Testis (tissue), 2 donors: ENCODE data around the gene MYBPC3.

Source experiments
- POLR2A ChIP-seq: fragments of 450-650 bp; IDR thresholded peaks from one replicate; pipeline ENCODE4 v1.6.1; 2017; ENCODE audit warnings: antibody characterized with exemption, mild to moderate bottlenecking, moderate library complexity
- TF ChIP-seq, protein P1 (sequence below), 3 experiments: fragments of 450-650 bp in 2 of 3; fragments of 200-600 bp in 1 of 3; sonication (generic) in 1 of 3; IDR thresholded peaks; one replicate each; pipeline ENCODE4 v1.5.1; 2016 to 2019; ENCODE audit warnings: antibody characterized with exemption in 3 of 3, mild to moderate bottlenecking in 2 of 3, moderate library complexity in 1 of 3

DNA sequence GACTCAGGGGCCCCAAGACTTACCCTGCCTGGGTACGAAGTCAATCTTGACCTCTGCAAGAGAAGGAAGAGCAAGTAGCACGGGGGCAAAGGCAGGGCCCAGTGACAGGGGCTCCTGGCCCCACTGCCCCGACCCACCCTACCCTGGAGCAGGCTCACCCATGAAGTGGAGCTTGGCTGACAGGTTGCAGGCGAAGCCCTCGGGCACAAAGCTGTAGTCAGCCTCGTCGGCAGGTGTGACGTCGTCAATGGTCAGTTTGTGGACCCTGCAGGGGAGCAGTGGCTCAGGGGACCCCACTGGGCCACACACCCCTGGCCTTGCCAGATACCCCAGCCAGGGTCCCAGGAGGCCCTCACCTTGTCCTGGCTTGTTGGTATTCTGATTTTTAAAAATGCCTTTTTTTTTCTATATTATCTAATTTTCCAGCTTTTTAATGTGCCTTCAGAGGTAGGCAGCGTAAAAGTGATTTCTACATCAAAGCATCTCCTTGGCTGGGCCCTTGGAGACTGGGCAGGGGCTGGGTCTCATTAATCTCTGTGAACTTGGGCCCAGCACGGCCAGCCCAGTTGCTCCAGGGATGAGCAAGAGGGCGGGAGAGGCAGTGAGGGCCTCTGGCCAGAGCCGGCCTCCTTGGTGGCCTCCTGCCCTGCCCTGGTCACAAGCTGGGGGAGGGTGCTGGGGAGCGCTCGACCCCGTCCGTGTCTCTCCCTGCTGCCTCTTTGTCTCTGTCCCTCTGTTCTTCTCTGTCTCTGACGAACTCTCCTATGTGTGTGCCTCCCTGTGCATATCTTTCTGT lies 11.3 kb downstream of the MYBPC3 start:
- no peak for TF ChIP-seq POLR2A
- TF ChIP-seq, protein P1, sequence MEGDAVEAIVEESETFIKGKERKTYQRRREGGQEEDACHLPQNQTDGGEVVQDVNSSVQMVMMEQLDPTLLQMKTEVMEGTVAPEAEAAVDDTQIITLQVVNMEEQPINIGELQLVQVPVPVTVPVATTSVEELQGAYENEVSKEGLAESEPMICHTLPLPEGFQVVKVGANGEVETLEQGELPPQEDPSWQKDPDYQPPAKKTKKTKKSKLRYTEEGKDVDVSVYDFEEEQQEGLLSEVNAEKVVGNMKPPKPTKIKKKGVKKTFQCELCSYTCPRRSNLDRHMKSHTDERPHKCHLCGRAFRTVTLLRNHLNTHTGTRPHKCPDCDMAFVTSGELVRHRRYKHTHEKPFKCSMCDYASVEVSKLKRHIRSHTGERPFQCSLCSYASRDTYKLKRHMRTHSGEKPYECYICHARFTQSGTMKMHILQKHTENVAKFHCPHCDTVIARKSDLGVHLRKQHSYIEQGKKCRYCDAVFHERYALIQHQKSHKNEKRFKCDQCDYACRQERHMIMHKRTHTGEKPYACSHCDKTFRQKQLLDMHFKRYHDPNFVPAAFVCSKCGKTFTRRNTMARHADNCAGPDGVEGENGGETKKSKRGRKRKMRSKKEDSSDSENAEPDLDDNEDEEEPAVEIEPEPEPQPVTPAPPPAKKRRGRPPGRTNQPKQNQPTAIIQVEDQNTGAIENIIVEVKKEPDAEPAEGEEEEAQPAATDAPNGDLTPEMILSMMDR (IDR thresholded peaks at IDR 0.05) = no peak
